ENCODE results near the gene ZSCAN10.

ZSCAN10 gene

DNA sequence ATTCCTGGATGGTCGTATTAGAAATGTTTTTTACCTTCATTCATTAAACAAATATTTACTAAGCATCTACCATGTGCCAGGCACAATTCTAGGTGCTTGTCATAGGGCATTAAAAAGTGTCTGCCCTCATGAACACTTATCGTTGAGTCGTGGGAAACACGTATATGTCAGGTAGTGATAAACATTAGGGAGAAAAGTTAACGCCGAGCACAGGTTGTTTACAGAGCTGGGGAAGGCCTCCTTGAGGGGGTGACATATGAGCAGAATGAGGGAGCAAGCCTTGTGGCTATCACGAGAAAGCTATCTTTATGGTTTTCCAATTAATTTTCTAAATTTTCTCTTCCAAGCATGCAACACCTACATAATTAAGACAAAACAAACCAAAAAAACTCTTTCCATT lies 34.8 kb upstream of the ZSCAN10 start:
- DNase-seq: no peak

DNA sequence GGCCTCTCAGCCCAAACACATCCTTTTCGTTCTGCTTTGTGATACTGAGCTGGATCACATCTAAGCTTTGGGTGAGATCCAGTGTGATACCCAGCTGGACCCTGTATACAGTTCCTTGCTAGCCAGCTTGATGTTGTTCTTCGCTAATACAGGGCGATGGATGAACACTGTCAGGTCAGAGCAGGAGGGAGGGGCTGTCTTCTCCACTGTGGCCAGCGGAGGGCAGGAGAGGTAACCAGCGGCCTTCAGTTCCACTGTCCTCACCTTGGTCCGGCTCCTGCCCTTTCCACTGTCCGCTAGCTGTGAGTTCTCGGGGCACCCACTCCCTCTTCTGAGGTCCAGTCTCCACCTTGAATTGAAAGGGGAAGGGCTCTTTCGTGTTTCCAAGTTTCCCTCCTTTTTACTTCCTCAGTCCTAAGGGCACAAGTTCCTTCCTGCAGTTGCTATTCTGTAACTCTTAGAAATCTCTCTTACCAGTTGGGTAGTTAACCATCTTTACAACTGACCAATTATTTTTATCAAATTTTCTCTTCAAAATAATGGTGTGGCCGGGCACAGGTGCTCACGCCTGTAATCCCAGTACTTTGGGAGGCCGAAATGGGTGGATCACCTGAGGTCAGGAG lies 32.8 kb upstream of the ZSCAN10 start:
- DNase-seq: peak; percentile 55

DNA sequence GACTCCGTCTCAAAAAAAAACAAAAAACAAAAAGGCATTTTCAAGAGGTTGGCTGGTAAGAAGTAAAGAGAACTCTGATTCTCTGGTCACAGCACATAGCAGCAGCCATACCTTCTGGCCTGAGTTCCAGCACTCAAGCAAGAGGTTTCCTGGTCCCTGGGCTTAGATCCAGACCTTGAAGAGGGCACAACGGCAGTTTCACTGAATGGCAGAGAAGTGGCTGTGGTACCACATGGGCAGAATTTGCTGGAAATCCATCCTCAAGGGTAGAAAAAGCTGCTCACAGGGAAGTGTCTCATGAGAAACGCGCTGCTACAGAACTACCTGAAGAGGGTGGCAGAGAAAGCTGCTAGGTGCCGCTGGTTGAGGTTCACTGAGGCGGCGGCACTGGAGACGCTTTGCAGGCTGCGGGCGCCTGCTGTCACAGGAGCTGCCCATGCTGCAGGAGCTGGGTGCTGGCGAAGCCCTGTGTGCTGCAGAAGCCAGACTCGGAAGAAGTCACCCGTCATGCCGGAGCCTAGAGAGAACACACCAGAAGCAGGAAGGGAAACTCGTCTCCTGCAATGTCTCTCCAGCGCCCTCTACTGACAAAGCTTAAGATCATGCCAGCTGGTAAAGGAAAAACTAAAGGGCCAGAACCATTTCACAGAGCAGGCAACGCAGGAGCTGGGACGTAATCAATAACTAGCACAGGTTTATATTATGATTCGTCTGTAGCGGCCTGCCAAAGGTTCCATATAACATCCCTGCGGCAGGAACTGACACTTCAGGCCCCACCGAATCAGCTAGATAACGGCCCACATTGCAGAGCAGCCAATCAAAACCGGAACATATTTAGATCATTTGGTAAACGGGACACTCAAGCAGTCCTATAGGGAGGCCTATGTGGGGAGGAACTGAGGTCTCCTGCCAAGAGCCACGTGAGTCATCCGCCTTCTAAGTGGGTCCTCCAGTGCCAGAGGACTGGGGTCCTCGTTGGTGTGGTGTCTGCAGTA lies 30.3 kb upstream of the ZSCAN10 start:
- DNase-seq: peak; percentile 93

DNA sequence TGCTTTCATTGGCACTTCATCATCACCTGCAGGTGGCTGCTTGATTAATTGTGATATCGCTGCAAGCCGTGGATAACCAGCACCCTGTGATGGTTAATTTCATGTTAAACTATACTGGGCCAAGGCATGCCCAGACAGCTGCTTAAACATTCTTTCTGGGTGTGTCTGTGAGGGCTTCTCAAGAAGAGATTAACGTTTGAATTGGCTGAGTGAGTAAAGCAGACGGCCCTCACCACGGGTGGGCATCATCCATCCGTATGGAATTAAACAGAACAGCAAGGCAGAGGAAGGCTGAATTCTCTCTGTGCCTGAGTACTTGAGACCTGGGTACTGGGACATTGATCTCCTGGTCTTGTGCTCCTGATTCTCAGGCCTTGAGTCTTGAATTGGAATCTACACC lies 28.7 kb upstream of the ZSCAN10 start:
- DNase-seq: no peak

DNA sequence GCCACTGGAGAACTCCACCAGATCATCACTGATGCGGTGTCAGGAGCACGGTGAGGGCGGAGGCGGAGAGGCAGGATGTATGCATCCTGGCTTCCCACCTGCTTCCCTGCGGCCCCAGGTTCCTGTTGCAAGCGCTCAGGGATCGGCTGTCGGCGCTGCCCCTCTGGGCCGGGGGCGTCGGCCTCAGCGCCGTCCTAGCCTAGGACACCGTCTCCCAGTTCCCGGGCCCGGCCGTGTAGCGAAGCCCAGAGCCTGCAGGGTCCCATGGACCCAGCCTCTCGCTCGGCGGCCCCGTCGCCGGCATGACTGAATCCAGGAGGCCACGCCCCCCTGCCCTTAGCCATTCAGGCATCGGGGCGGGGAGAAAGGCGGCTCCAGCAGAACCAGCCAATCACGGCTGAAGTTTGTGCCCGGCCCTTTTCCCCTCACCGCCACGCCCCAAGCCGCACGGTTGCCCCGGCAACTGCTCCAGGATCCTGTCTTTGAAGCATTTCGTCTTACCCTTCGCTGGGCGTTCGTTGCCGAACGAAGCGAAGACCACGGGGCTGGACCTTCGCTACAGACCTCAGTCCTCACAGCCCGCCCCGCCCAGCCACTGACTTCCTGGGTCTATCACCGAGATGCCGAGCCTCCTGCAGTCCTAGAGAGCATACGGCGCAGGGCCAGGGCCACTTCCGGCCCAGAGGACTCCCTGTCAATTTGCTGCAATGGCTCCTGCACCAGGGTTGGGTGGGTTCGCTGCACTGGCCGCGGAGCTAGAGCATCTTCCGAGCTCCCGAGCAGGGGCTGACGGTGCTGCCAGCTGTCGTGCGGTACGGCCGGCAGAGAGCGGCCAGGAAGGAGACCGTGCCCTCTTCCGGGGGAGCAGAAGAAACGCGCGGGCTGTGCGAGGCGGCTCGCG lies 25.1 kb upstream of the ZSCAN10 start:
- peak; percentile 98 for DNase-seq

DNA sequence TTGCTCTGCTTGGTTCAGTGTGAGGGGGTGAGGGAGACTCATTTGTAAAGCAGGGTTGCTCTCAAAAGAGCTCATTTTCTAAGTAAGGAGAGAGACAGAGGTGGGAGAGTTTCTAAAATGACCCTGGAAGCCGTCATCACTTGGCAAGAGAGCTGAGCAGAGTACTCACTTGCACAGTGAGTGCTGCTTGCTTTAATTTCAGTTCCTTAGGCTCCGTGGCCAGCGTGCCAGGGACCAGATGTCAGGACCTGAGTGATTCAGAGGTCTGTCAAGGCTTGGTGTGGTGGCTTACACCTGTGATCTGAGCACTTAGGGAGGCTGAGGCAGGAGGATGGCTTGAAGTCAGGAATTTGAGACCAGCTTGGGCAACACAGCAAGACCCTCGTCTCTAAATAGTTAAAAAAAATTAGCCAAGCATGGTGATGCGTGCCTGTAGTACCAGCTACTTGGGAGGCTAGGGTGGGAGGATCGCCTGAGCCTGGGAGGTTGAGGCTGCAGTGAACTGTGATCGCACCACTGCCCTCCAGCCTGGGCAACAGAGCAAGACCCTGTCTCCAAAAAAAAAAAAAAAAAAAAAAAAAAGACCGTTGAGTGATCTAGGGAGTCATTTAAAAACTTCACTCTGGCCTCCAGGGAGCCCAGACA lies 24.0 kb upstream of the ZSCAN10 start:
- DNase-seq: no peak

DNA sequence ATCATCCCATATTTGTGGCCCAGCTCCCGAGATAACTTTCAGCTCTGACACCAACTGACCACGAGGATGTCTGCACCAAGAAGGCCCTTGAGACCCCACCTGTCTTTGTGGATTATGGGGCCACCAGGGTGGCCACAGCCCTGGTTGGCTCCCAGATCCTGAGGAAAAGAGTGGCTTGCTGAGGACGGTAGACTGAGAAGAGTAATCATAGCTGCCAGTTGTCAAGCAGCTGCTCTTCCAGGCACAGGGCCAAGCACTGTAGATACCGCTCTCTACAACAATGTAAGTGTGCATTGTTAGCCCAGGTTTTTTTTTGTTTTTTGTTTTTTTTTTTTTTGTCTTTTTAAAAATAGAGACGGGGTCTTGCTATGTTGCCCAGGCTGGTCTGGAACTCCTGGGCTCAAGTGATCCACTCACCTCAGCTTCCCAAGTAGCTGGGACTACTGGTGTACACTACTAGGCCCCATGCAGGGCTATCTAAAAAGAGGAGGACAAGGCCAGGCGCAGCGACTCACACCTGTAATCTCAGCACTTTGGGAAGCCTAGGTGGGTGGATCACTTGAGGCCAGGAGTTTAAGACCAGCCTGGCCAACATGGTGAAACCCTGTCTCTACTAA lies 22.9 kb upstream of the ZSCAN10 start:
- DNase-seq: no peak

DNA sequence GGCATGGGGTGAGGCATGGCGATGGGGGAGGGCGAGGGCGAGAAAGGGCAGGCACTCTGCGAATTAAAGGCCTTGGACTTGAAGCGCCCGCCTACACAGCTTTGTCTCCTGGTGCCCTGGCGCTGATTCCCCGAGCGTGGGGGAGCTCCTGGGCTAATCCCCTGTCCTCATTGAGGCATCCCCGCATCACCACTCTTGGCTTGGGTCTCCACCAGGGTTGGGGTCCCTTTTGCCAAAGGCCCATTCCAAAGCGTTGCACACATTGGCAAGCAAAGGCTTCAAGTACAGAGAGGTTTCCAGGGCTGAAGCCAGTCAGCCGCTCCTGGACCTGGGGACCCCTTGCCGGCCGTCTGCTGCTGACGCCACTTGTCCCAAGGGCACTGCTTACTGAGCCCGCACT lies 21.3 kb upstream of the ZSCAN10 start:
- no peak for DNase-seq

DNA sequence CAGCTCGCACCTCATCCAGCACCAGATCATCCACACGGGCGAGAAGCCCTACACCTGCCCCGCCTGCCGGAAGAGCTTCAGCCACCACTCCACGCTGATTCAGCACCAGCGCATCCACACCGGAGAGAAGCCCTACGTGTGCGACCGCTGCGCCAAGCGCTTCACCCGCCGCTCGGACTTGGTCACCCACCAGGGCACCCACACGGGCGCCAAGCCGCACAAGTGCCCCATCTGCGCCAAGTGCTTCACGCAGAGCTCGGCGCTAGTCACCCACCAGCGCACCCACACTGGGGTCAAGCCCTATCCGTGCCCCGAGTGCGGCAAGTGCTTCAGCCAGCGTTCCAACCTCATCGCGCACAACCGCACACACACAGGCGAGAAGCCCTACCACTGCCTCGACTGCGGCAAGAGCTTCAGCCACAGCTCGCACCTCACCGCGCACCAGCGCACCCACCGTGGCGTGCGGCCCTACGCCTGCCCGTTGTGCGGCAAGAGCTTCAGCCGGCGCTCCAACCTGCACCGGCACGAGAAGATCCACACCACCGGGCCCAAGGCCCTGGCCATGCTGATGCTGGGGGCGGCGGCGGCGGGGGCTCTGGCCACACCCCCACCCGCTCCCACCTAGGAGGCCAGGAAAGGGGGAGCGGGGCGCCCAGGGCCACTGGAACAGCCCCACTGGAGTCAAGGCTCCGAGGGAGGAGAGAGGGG lies 20.8 kb upstream of the ZSCAN10 start:
- DNase-seq: no peak

DNA sequence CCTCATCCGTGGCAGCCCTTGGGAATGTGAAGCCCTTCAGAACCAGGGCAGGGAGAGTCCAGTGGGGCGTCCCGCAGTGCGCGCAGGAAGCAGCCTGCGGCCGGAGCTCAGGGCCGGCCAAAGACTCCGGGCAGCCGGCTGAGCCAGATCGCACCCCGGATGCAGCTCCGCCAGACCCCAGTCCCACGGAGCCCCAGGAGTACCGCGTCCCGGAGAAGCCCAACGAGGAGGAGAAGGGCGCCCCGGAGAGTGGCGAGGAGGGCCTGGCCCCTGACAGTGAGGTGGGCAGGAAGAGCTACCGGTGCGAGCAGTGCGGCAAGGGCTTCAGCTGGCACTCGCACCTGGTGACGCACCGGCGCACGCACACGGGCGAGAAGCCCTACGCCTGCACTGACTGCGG lies 20.2 kb upstream of the ZSCAN10 start:
- no peak for DNase-seq

DNA sequence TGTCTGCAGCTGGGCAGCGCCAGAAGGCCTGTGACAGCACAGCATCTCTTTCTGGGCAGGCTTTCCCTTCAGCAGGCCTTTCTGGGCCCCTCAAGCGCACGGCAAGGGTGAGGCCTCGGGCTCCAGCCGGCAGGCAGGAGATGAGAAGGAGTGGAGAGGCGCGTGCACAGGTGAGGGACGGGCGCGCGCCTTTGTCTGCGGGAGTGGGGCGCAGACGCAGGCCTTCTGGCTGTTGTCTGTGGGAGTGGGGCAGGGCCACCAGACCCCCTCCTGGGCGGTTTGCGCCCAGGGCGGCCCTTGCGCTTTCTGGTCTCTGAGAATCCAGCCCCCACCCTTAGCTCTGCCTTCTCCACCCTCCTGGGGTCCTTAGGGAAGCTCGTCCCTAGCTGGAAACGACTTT lies 19.8 kb upstream of the ZSCAN10 start:
- DNase-seq: no peak

DNA sequence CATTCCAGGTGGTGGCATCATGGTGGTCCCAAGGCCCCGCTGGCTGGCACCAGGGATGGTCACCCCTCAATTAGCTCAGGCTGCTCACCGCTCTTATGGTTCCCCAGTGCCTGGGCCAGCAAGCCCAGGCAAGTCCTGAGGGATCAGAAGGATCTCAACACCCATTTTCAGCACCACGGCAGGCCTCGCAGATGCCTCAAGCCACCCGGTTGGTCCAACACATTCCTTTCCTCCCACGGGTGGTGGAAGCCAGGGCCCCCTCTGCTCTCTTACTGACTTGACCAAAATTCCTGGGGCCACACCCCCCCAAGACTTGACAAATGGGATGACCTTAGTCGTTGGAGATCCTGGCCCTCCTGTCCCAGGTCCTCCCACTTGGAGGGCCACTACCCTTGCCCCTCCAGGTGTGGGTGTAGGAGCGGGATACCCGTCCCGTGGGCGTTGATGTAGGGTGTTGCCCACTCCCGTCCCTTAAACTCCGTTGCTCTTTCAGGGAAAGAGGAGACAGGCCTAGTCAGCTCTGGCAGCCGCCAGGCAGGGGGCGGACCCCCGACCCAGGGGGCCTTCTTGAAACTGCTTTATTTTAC lies 19.2 kb upstream of the ZSCAN10 start:
- no peak for DNase-seq

DNA sequence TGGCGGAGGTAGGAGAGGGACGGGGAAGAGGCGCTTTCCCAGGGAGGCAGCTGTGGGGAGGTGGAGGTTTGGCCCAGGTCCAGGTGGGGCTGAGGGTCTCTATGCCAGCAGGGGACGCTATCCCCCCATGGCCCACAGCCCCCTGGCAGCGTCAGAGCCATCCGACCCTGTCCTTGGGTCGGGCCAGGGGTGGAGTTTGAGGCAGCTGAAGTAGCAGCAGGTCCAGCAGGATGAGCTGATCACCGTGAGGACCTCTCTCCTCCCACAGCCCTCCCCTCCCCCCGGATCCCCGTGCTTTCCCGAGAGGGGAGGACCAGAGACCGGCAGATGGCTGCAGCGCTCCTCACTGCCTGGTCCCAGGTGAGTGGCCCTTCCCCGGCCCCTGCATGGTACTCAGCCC lies 16.5 kb upstream of the ZSCAN10 start:
- DNase-seq: no peak

DNA sequence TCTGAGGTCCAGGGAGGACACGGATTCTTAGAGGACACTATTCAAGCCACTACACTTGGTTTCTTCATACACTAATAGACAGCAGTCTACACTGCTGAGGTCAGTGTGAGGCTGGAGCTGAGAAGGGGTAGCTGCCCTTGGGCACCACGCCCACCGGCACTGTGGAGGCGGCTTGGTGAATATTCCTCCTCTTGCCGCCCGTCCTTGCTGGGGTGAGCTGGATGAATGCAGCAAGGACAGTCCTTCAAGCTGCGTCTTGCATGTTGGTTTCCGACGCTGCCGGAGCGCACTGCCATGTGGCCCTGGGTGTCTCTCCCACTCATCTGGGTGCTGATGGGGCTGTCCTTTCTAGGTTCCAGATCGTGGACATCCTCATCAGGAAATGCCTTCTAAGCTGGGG lies 15.9 kb upstream of the ZSCAN10 start:
- no peak for DNase-seq

DNA sequence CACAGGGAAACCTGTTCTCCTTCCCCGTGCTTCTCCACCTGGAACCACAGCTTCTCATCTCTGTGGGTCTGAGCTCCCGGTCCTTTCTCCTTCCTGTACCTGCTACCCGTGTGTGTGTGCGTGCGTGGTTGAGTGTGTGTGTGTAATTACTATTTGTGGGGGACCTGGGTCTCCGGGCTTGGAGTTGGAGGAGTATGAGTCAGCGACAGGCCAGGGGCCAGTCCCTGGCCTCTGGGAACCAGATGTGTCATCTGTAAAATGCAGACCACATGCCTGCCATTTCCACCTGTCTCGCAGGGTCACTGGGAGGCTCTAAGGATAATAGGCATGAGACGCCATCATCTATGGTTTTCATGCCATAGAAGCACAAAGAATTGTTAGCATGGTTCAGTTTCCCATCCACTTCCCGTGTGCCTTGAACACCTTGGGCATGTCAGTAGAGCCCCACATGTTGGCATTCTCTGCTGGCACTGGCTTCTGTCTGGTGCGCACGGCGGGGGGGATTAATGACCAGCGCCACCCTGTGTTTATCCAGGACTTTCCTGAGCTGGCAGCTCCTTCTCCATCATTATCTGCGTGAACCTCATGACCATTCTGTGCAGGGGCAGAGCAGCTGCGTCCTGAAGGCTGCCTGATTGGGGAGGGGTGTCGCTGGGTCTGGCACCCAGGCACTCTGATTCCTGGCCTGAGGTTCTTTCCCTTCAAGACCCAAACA lies 14.8 kb upstream of the ZSCAN10 start:
- no peak for DNase-seq

DNA sequence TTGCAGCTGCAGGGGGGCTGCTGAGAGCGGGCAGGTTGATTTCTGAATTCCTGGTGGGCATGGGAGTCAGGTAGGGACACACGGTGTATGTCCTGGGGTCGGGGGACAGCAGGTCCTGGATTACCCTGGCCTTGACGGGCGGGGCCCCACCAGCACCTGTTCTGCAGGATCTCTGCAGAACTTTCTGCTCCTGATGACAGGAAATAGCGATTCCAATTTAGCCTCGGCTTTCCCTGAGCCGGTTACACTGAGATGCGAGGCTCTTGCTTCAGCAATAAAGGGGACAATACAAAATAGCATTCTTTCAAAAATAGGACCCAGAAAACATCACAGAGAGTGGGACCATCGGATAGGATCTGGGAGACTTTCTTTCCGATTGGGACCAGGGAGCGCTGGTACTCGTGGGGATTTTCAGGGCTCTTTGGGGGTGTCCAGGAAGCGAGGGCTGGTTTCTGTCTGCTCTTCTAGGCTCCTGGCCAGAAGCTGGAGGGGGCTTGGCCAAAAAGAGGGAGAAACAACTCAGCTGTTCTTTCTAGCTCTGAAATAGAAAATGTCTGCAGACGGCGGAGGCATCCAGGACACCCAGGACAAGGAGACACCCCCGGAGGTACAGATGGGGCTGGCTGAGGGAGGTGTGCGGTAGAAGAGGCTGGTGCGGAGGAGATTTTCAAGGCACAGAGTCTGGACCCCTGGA lies 13.9 kb upstream of the ZSCAN10 start:
- no peak for DNase-seq

DNA sequence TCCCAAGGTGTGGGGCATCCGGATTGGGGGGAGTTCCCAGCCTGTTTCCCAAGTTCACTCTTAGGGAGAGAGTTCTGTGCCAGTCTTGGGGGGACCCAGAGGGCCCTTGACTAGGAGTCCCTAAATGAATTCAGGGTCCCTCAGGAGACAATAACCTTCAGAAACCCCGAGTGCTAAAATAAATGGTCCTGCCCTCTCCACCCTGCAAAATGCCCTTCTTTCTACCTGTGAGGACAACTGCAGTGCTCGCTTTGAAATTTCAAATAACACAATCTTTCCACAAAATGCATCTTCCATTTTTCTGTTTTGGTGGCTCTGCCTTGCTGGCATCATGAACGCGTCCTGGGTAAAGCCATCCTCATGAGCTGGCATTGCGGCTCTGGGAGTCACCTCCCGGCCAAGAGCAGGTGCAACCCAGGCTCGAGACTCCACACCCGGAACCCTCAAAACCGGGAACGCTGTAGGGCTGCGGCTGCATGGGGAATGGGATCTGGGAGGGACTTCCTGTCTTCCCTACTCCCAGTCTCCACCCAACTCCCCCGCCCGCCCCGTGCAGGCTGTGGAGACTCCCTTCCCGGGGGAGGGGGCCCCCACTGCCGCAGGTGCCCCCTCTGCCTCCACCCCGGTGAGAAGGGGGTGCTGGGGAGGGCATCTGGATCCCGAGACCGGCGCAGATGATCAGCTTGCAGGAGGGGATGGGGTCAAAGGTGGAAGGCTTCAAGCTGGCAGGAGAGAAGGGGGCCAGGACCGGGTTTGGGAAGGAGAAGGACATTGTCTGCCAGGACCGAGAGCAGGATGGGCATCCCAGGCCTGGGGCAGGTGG lies 13.2 kb upstream of the ZSCAN10 start, which contains the start of gene ZNF205:
Gene ZNF205, plus strand, starts transcription at position 529 of the 823 bp plus-strand sequence. CDS start 845 bp downstream, outside the sequence.
- DNase-seq: no peak

DNA sequence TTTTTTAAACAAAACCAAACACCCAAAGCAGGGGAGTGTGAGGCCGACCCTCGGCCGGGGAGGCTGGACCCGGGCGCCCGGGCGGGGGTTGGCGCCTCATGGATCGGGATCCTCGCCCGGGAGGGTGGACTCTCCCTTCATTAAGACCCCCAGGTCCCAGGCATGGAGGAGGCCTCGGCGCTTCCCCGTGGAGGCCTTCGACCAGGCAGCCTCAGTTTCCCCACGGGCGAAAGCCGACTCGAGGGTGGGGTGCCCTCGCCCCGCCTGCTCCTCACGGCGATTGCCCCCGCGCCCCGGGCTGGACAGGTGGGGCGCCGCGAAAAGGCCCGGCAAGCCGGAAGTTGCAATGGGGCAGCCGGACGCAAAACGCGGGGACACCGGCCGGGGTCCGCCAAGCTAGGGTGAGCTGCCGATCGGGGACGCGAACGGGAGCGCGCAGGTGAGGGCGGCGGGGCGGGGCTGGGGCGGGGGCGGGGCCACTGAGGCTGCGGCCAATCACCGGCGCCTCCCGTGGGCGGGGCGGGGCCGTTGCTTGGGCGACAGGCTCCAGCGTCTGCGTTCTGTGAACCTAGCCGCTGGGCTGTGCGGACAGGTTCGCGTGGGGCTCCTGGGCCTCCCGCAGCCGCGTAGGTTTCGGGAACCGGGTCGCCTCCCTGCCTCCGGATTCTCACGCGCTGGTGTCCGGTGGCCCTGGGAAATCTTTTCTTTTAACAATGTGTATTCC lies 7.3 kb upstream of the ZSCAN10 start:
- peak; percentile 96 for DNase-seq
